ENCODE results near the gene ACTN4.

The ACTN4 gene

GRCh38 chr19:38704488-38705026 lies 57.1 kb downstream of the ACTN4 start:
- Histone ChIP-seq H3K36me3 (ENCODE audit: control insufficient read depth in 4 of 4, insufficient read depth in 4 of 4, low read length in 3 of 4) (peaks cover 6 to 97% (median 84%) of the 10 kb centered on the region in 4 experiments), H3K4me1 (ENCODE audit: control extremely low read depth in 1 of 4, control insufficient read depth in 4 of 4, insufficient read depth in 4 of 4, low read length in 3 of 4) (no peaks in the 10 kb centered on the region), H3K9me3 (ENCODE audit: control extremely low read depth in 1 of 5, control insufficient read depth in 4 of 5, insufficient read depth in 2 of 5, low read depth in 1 of 5, low read length in 4 of 5) (no peaks in the 10 kb centered on the region), H3K4me3 (ENCODE audit: control insufficient read depth in 1 of 7, extremely low read depth in 1 of 7, insufficient read depth in 4 of 7, low read depth in 2 of 7, low read length in 6 of 7) (no peak overlapping the region), H3K27ac (ENCODE audit: insufficient read depth in 1 of 2, low read depth in 1 of 2, low read length in 2 of 2, poor library complexity in 1 of 2, severe bottlenecking in 2 of 2) (no peak overlapping the region), H3K27me3 (replicated peaks in 2 of 5; ENCODE audit: control insufficient read depth in 4 of 5, insufficient read depth in 5 of 5, low read length in 4 of 5) (no peaks in the 10 kb centered on the region)
- DNase-seq = no peak
- POLR2A ChIA-PET = no interaction called here
- 94% methylated on average over 13 of the region's 13 CpGs for WGBS (ENCODE audit: insufficient coverage)
- CTCF ChIA-PET = interaction anchor here (0.6 to 2.3 kb wide), 3 partner anchors 18 to 160 kb away, joined by 3 to 7 read pairs (median 3); no protein-coding TSS in a partner anchor

GRCh38 chr19:38705197-38706019 lies 58.0 kb downstream of the ACTN4 start:
- H3K36me3 ChIP-seq (ENCODE audit: control insufficient read depth in 4 of 4, insufficient read depth in 4 of 4, low read length in 3 of 4) = peaks cover 6 to 98% (median 88%) of the 10 kb centered on the region in 4 experiments
- POLR2A ChIA-PET = interaction anchor here (1.1 kb wide), 1 partner anchor 58 kb away, joined by 3 read pairs; the partner anchor contains the start of gene ACTN4

GRCh38 chr19:38706792-38707511 lies 59.5 kb downstream of the ACTN4 start:
- H3K9me3 ChIP-seq (ENCODE audit: control extremely low read depth in 1 of 5, control insufficient read depth in 4 of 5, insufficient read depth in 2 of 5, low read depth in 1 of 5, low read length in 4 of 5) = no peaks in the 10 kb centered on the region
- H3K27me3 ChIP-seq (replicated peaks in 2 of 5; ENCODE audit: control insufficient read depth in 4 of 5, insufficient read depth in 5 of 5, low read length in 4 of 5) = no peaks in the 10 kb centered on the region
- no peak overlapping the region for H3K4me3 ChIP-seq (ENCODE audit: control insufficient read depth in 1 of 7, extremely low read depth in 1 of 7, insufficient read depth in 4 of 7, low read depth in 2 of 7, low read length in 6 of 7)
- peaks cover 3 to 98% (median 84%) of the 10 kb centered on the region in 4 experiments for H3K36me3 ChIP-seq (ENCODE audit: control insufficient read depth in 4 of 4, insufficient read depth in 4 of 4, low read length in 3 of 4)
- no peak overlapping the region for H3K27ac ChIP-seq (ENCODE audit: insufficient read depth in 1 of 2, low read depth in 1 of 2, low read length in 2 of 2, poor library complexity in 1 of 2, severe bottlenecking in 2 of 2)
- ChIA-PET CTCF (no interaction called here), POLR2A (no interaction called here)
- no peak for DNase-seq
- 96% methylated on average over 16 of the region's 16 CpGs for WGBS (ENCODE audit: insufficient coverage)
- H3K4me1 ChIP-seq (ENCODE audit: control extremely low read depth in 1 of 4, control insufficient read depth in 4 of 4, insufficient read depth in 4 of 4, low read length in 3 of 4) = no peaks in the 10 kb centered on the region

More at GRCh38 chr19:38705197-38706019, 58.0 kb downstream of the ACTN4 start:
- WGBS (ENCODE audit: insufficient coverage) = over 99% methylated on average over 21 of the region's 22 CpGs
- H3K27ac ChIP-seq (ENCODE audit: insufficient read depth in 1 of 2, low read depth in 1 of 2, low read length in 2 of 2, poor library complexity in 1 of 2, severe bottlenecking in 2 of 2) = no peak overlapping the region
- no peaks in the 10 kb centered on the region for H3K27me3 ChIP-seq (replicated peaks in 2 of 5; ENCODE audit: control insufficient read depth in 4 of 5, insufficient read depth in 5 of 5, low read length in 4 of 5)
- DNase-seq = no peak
- no peaks in the 10 kb centered on the region for H3K4me1 ChIP-seq (ENCODE audit: control extremely low read depth in 1 of 4, control insufficient read depth in 4 of 4, insufficient read depth in 4 of 4, low read length in 3 of 4)
- CTCF ChIA-PET = interaction anchor here (1.4 kb wide), 1 partner anchor 161 kb away, joined by 3 read pairs; no protein-coding TSS in a partner anchor
- H3K4me3 ChIP-seq (ENCODE audit: control insufficient read depth in 1 of 7, extremely low read depth in 1 of 7, insufficient read depth in 4 of 7, low read depth in 2 of 7, low read length in 6 of 7) = no peak overlapping the region
- H3K9me3 ChIP-seq (ENCODE audit: control extremely low read depth in 1 of 5, control insufficient read depth in 4 of 5, insufficient read depth in 2 of 5, low read depth in 1 of 5, low read length in 4 of 5) = no peaks in the 10 kb centered on the region

- ChIA-PET POLR2A (no interaction called here), CTCF (no interaction called here)
- Histone ChIP-seq H3K36me3 (ENCODE audit: control insufficient read depth in 4 of 4, insufficient read depth in 4 of 4, low read length in 3 of 4) (peaks cover 5 to 98% (median 84%) of the 10 kb centered on the region in 4 experiments), H3K9me3 (ENCODE audit: control extremely low read depth in 1 of 5, control insufficient read depth in 4 of 5, insufficient read depth in 2 of 5, low read depth in 1 of 5, low read length in 4 of 5) (no peaks in the 10 kb centered on the region), H3K4me1 (ENCODE audit: control extremely low read depth in 1 of 4, control insufficient read depth in 4 of 4, insufficient read depth in 4 of 4, low read length in 3 of 4) (no peaks in the 10 kb centered on the region), H3K27me3 (replicated peaks in 2 of 5; ENCODE audit: control insufficient read depth in 4 of 5, insufficient read depth in 5 of 5, low read length in 4 of 5) (no peaks in the 10 kb centered on the region), H3K27ac (ENCODE audit: insufficient read depth in 1 of 2, low read depth in 1 of 2, low read length in 2 of 2, poor library complexity in 1 of 2, severe bottlenecking in 2 of 2) (no peak overlapping the region), H3K4me3 (ENCODE audit: control insufficient read depth in 1 of 7, extremely low read depth in 1 of 7, insufficient read depth in 4 of 7, low read depth in 2 of 7, low read length in 6 of 7) (no peak overlapping the region)
- 84% methylated on average over 9 of the region's 10 CpGs for WGBS (ENCODE audit: insufficient coverage)
- no peak for DNase-seq
Observed at GRCh38 chr19:38707512-38708114, 60.2 kb downstream of the ACTN4 start.

GRCh38 chr19:38708413-38709024 lies 61.1 kb downstream of the ACTN4 start:
- WGBS (ENCODE audit: insufficient coverage) = 97% methylated on average over 7 of the region's 10 CpGs
- POLR2A ChIA-PET = no interaction called here
- peak overlapping the region in 1 of 2 experiments; percentile 21 for H3K27ac ChIP-seq (ENCODE audit: insufficient read depth in 1 of 2, low read depth in 1 of 2, low read length in 2 of 2, poor library complexity in 1 of 2, severe bottlenecking in 2 of 2)

GRCh38 chr19:38709119-38709518 lies 61.7 kb downstream of the ACTN4 start:
- no peaks in the 10 kb centered on the region for H3K9me3 ChIP-seq (ENCODE audit: control extremely low read depth in 1 of 5, control insufficient read depth in 4 of 5, insufficient read depth in 2 of 5, low read depth in 1 of 5, low read length in 4 of 5)
- ChIA-PET POLR2A (no interaction called here), CTCF (interaction anchor here (1.2 to 2.0 kb wide), 2 partner anchors 15 to 73 kb away, joined by 3 to 7 read pairs; no protein-coding TSS in a partner anchor)
- H3K36me3 ChIP-seq (ENCODE audit: control insufficient read depth in 4 of 4, insufficient read depth in 4 of 4, low read length in 3 of 4) = peaks cover 8 to 100% (median 83%) of the 10 kb centered on the region in 4 experiments
- no peaks in the 10 kb centered on the region for H3K4me1 ChIP-seq (ENCODE audit: control extremely low read depth in 1 of 4, control insufficient read depth in 4 of 4, insufficient read depth in 4 of 4, low read length in 3 of 4)
- no peaks in the 10 kb centered on the region for H3K27me3 ChIP-seq (replicated peaks in 2 of 5; ENCODE audit: control insufficient read depth in 4 of 5, insufficient read depth in 5 of 5, low read length in 4 of 5)
- 96% methylated on average over 7 of the region's 10 CpGs for WGBS (ENCODE audit: insufficient coverage)
- no peak overlapping the region for H3K4me3 ChIP-seq (ENCODE audit: control insufficient read depth in 1 of 7, extremely low read depth in 1 of 7, insufficient read depth in 4 of 7, low read depth in 2 of 7, low read length in 6 of 7)
- no peak for DNase-seq
- H3K27ac ChIP-seq (ENCODE audit: insufficient read depth in 1 of 2, low read depth in 1 of 2, low read length in 2 of 2, poor library complexity in 1 of 2, severe bottlenecking in 2 of 2) = peak overlapping the region in 1 of 2 experiments; percentile 21

More at GRCh38 chr19:38708413-38709024, 61.1 kb downstream of the ACTN4 start:
- no peak overlapping the region for H3K4me3 ChIP-seq (ENCODE audit: control insufficient read depth in 1 of 7, extremely low read depth in 1 of 7, insufficient read depth in 4 of 7, low read depth in 2 of 7, low read length in 6 of 7)
- H3K27me3 ChIP-seq (replicated peaks in 2 of 5; ENCODE audit: control insufficient read depth in 4 of 5, insufficient read depth in 5 of 5, low read length in 4 of 5) = no peaks in the 10 kb centered on the region
- H3K9me3 ChIP-seq (ENCODE audit: control extremely low read depth in 1 of 5, control insufficient read depth in 4 of 5, insufficient read depth in 2 of 5, low read depth in 1 of 5, low read length in 4 of 5) = no peaks in the 10 kb centered on the region
- CTCF ChIA-PET = interaction anchor here (1.2 kb wide), 1 partner anchor 73 kb away, joined by 3 read pairs; no protein-coding TSS in a partner anchor
- no peak for DNase-seq
- H3K36me3 ChIP-seq (ENCODE audit: control insufficient read depth in 4 of 4, insufficient read depth in 4 of 4, low read length in 3 of 4) = peaks cover 8 to 100% (median 85%) of the 10 kb centered on the region in 4 experiments
- H3K4me1 ChIP-seq (ENCODE audit: control extremely low read depth in 1 of 4, control insufficient read depth in 4 of 4, insufficient read depth in 4 of 4, low read length in 3 of 4) = no peaks in the 10 kb centered on the region

Data from common myeloid progenitor, CD34-positive (primary cell).